Immature natural killer cell (primary cell): Measurements from ENCODE around the gene HPSE2. TPM values are rescaled to one million over a fixed set of nuclear protein-coding genes. Genes with fewer than 3 reads are reported as not detected.
A peak's percentile ranks its signal among the peaks of the same experiment; 100 is the strongest.

Experiments
- DNase-seq, 3 donors: peaks; one replicate each; pipeline ENCODE4 v3.0.0; 2022; ENCODE audit warnings: mixed read lengths in 1 of 3
- H3K27ac Mint-ChIP-seq, 6 donors: one replicate each; pipeline ENCODE4 v1.8.0; 2020; ENCODE audit warnings: mixed read lengths in 6 of 6, mild to moderate bottlenecking in 5 of 6, inconsistent platforms in 4 of 6, moderate library complexity in 3 of 6
- H3K27me3 Mint-ChIP-seq, 3 donors: one replicate each; pipeline ENCODE4 v1.8.0; 2020 to 2021; ENCODE audit warnings: low read depth in 3 of 3, mild to moderate bottlenecking in 3 of 3, mixed read lengths in 3 of 3, moderate library complexity in 3 of 3, inconsistent platforms in 1 of 3
- H3K36me3 Mint-ChIP-seq, 3 donors: one replicate each; pipeline ENCODE4 v1.8.0; 2020; ENCODE audit warnings: mixed read lengths in 3 of 3, inconsistent platforms in 2 of 3, mild to moderate bottlenecking in 2 of 3
- H3K4me1 Mint-ChIP-seq, 2 donors: one replicate each; pipeline ENCODE4 v1.8.0; 2020; ENCODE audit warnings: inconsistent platforms in 2 of 2, mild to moderate bottlenecking in 2 of 2, mixed read lengths in 2 of 2, moderate library complexity in 1 of 2
- H3K4me3 Mint-ChIP-seq, 5 donors: one replicate each; pipeline ENCODE4 v1.8.0; 2020; ENCODE audit warnings: mild to moderate bottlenecking in 5 of 5, mixed read lengths in 5 of 5, inconsistent platforms in 3 of 5, moderate library complexity in 3 of 5
- H3K9me3 Mint-ChIP-seq, 6 donors: one replicate each; pipeline ENCODE4 v1.8.0; 2020; ENCODE audit warnings: mild to moderate bottlenecking in 6 of 6, mixed read lengths in 6 of 6, inconsistent platforms in 4 of 6, moderate library complexity in 3 of 6
- polyA plus RNA-seq, 3 donors: library from polyadenylated mRNA; unstranded; fragments of 300-500 nt; fragmentation: Illumina TruSeq; gene quantifications; one replicate each; pipeline ENCODE4 v1.2.3, GENCODE V29; 2021

HPSE2 gene
- polyA plus RNA-seq, 3 donors from 2014 or later, result not detected

- no peaks in the 10 kb centered on the region for H3K36me3 Mint-ChIP-seq
- H3K9me3 Mint-ChIP-seq, result peaks cover 4 to 22% (median 14%) of the 10 kb centered on the region in 6 donors
- no peak overlapping the region for H3K4me3 Mint-ChIP-seq
- no peak overlapping the region for H3K27ac Mint-ChIP-seq
- peaks cover 2 to 6% (median 4%) of the 10 kb centered on the region in 3 donors for H3K27me3 Mint-ChIP-seq
- H3K4me1 Mint-ChIP-seq, result no peaks in the 10 kb centered on the region
- DNase-seq, result no peak
Measured at GRCh38 chr10:98687685-98688084, 548.0 kb downstream of the HPSE2 start.

- Mint-ChIP-seq H3K9me3 (peaks cover 1 to 18% (median 13%) of the 10 kb centered on the region in 6 donors), H3K27me3 (peaks cover 2 to 9% (median 8%) of the 10 kb centered on the region in 3 donors), H3K4me3 (no peak overlapping the region), H3K27ac (no peak overlapping the region), H3K4me1 (no peaks in the 10 kb centered on the region), H3K36me3 (no peaks in the 10 kb centered on the region)
- DNase-seq, result no peak
Measured at GRCh38 chr10:98684019-98684899, 551.4 kb downstream of the HPSE2 start.

- H3K9me3 Mint-ChIP-seq, result no peaks in the 10 kb centered on the region
- H3K27me3 Mint-ChIP-seq, result peaks cover 2 to 4% (median 4%) of the 10 kb centered on the region in 3 donors
- DNase-seq, result no peak
- no peak overlapping the region for H3K4me3 Mint-ChIP-seq
- H3K4me1 Mint-ChIP-seq, result no peaks in the 10 kb centered on the region
- no peak overlapping the region for H3K27ac Mint-ChIP-seq
- H3K36me3 Mint-ChIP-seq, result no peaks in the 10 kb centered on the region
Measured at GRCh38 chr10:98676895-98677294, 558.8 kb downstream of the HPSE2 start.

- H3K27me3 Mint-ChIP-seq, result peaks cover 0 to 6% (median 3%) of the 10 kb centered on the region in 3 donors
- no peak overlapping the region for H3K4me3 Mint-ChIP-seq
- no peak overlapping the region for H3K27ac Mint-ChIP-seq
- H3K4me1 Mint-ChIP-seq, result no peaks in the 10 kb centered on the region
- H3K9me3 Mint-ChIP-seq, result no peaks in the 10 kb centered on the region
- no peaks in the 10 kb centered on the region for H3K36me3 Mint-ChIP-seq
- no peak for DNase-seq
Measured at GRCh38 chr10:98675902-98676301, 559.8 kb downstream of the HPSE2 start.

- H3K36me3 Mint-ChIP-seq, result no peaks in the 10 kb centered on the region
- H3K27ac Mint-ChIP-seq, result no peak overlapping the region
- H3K27me3 Mint-ChIP-seq, result peaks cover 2 to 3% (median 3%) of the 10 kb centered on the region in 3 donors
- H3K4me3 Mint-ChIP-seq, result no peak overlapping the region
- DNase-seq, result no peak
- H3K4me1 Mint-ChIP-seq, result no peaks in the 10 kb centered on the region
- no peaks in the 10 kb centered on the region for H3K9me3 Mint-ChIP-seq
Measured at GRCh38 chr10:98673171-98673782, 562.4 kb downstream of the HPSE2 start.

- Mint-ChIP-seq H3K4me1 (no peaks in the 10 kb centered on the region), H3K4me3 (no peak overlapping the region)
Measured at GRCh38 chr10:98667081-98667480, 568.6 kb downstream of the HPSE2 start.

GRCh38 chr10:98666276-98666675, 569.4 kb downstream of the HPSE2 start:
- no peaks in the 10 kb centered on the region for H3K36me3 Mint-ChIP-seq
- peaks cover 2 to 5% (median 4%) of the 10 kb centered on the region in 3 donors for H3K27me3 Mint-ChIP-seq
- no peak overlapping the region for H3K4me3 Mint-ChIP-seq

More at GRCh38 chr10:98667081-98667480, 568.6 kb downstream of the HPSE2 start:
- Mint-ChIP-seq H3K27ac (no peak overlapping the region), H3K36me3 (no peaks in the 10 kb centered on the region), H3K9me3 (no peaks in the 10 kb centered on the region), H3K27me3 (peaks cover 2 to 6% (median 5%) of the 10 kb centered on the region in 3 donors)
- DNase-seq, result no peak

GRCh38 chr10:98664329-98665042, 571.2 kb downstream of the HPSE2 start:
- H3K4me1 Mint-ChIP-seq, result no peaks in the 10 kb centered on the region
- H3K27me3 Mint-ChIP-seq, result peaks cover 2 to 4% (median 3%) of the 10 kb centered on the region in 3 donors
- peak; percentile 24 to 53 (median 29) for DNase-seq
- no peaks in the 10 kb centered on the region for H3K36me3 Mint-ChIP-seq
- no peak overlapping the region for H3K4me3 Mint-ChIP-seq
- H3K27ac Mint-ChIP-seq, result no peak overlapping the region
- H3K9me3 Mint-ChIP-seq, result no peaks in the 10 kb centered on the region

More at GRCh38 chr10:98666276-98666675, 569.4 kb downstream of the HPSE2 start:
- DNase-seq, result no peak
- Mint-ChIP-seq H3K9me3 (no peaks in the 10 kb centered on the region), H3K27ac (no peak overlapping the region), H3K4me1 (no peaks in the 10 kb centered on the region)

GRCh38 chr10:98659951-98660350, 575.7 kb downstream of the HPSE2 start:
- DNase-seq, result no peak
- peaks cover 0 to 7% (median 4%) of the 10 kb centered on the region in 3 donors for H3K27me3 Mint-ChIP-seq
- H3K27ac Mint-ChIP-seq, result no peak overlapping the region
- no peaks in the 10 kb centered on the region for H3K36me3 Mint-ChIP-seq
- H3K4me3 Mint-ChIP-seq, result no peak overlapping the region
- no peaks in the 10 kb centered on the region for H3K9me3 Mint-ChIP-seq
- no peaks in the 10 kb centered on the region for H3K4me1 Mint-ChIP-seq

GRCh38 chr10:98655492-98655891, 580.2 kb downstream of the HPSE2 start:
- H3K27me3 Mint-ChIP-seq, result peaks cover 0 to 11% (median 1%) of the 10 kb centered on the region in 3 donors
- no peaks in the 10 kb centered on the region for H3K36me3 Mint-ChIP-seq
- peaks cover 0 to 3% (median 0%) of the 10 kb centered on the region in 6 donors for H3K9me3 Mint-ChIP-seq
- H3K4me1 Mint-ChIP-seq, result no peaks in the 10 kb centered on the region
- H3K4me3 Mint-ChIP-seq, result no peak overlapping the region
- DNase-seq, result no peak
- no peak overlapping the region for H3K27ac Mint-ChIP-seq

GRCh38 chr10:98649170-98649569, 586.5 kb downstream of the HPSE2 start:
- Mint-ChIP-seq H3K27me3 (peaks cover 1 to 16% (median 3%) of the 10 kb centered on the region in 3 donors), H3K4me1 (no peaks in the 10 kb centered on the region), H3K4me3 (no peak overlapping the region), H3K9me3 (peaks cover 0 to 3% (median 0%) of the 10 kb centered on the region in 6 donors), H3K36me3 (no peaks in the 10 kb centered on the region), H3K27ac (no peak overlapping the region)
- no peak for DNase-seq

- H3K4me3 Mint-ChIP-seq, result no peak overlapping the region
- peaks cover 2 to 19% (median 2%) of the 10 kb centered on the region in 3 donors for H3K27me3 Mint-ChIP-seq
- no peaks in the 10 kb centered on the region for H3K4me1 Mint-ChIP-seq
- no peaks in the 10 kb centered on the region for H3K36me3 Mint-ChIP-seq
- H3K27ac Mint-ChIP-seq, result no peak overlapping the region
- DNase-seq, result no peak
- no peaks in the 10 kb centered on the region for H3K9me3 Mint-ChIP-seq
Measured at GRCh38 chr10:98646998-98647917, 588.4 kb downstream of the HPSE2 start.

- Mint-ChIP-seq H3K36me3 (no peaks in the 10 kb centered on the region), H3K27ac (no peak overlapping the region)
Measured at GRCh38 chr10:98644466-98644865, 591.2 kb downstream of the HPSE2 start.

More at GRCh38 chr10:98644466-98644865, 591.2 kb downstream of the HPSE2 start:
- DNase-seq, result no peak
- Mint-ChIP-seq H3K9me3 (no peaks in the 10 kb centered on the region), H3K27me3 (peaks cover 2 to 14% (median 6%) of the 10 kb centered on the region in 3 donors), H3K4me3 (no peak overlapping the region), H3K4me1 (no peaks in the 10 kb centered on the region)
